GM19467 (cell line): Measurements from ENCODE around the gene ERGIC2.
"Not testable (repeated sequence)": the region's sequence is repeated elsewhere in the genome, so short reads cannot be mapped to it uniquely, and the experiment has no call there.

Experiments
- ATAC-seq: cut with Tn5 transposase; IDR thresholded peaks from one replicate; pipeline ENCODE4 v1.9.1; 2021; ENCODE audit warnings: mild to moderate bottlenecking, moderate library complexity; ENCODE audit not compliant: unreplicated experiment

Gene ERGIC2

DNA sequence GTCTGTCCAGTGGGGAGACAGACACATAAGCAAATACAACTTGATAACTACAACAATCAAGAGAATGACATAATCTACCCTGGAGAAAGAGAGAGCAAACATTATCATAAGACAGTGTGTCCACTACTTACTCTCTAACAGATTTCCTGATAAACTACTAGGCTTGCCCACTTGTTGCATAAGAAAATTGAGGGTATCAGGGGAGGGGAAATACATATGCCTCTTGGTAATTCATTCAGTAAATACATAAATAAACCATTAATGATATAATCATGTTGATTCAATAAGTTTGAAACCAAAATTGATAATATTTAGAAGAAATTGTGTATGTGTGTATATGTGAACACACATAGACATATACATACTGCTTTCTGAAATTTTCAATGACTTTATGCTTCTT, 76.6 kb downstream of the ERGIC2 start:
- no peak for ATAC-seq

DNA sequence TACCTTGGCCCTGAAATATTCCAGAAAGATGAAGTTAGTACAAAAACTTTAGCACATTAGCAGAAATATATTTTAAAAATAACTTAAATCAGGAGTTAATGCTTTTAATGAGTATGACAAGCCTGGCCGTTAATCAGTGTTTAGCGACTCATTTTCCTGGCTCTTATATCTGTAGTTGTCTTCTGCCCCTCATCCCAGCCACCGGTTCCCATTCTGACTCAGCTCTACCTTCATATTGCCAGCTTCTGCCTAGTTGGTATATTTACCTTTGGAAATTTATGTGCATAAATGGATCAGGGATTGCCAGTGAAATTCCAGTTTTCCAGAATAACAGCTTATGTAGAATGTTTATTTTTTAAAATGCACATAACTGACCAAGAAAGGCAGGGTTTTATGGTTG, 79.9 kb downstream of the ERGIC2 start:
- ATAC-seq: no peak

DNA sequence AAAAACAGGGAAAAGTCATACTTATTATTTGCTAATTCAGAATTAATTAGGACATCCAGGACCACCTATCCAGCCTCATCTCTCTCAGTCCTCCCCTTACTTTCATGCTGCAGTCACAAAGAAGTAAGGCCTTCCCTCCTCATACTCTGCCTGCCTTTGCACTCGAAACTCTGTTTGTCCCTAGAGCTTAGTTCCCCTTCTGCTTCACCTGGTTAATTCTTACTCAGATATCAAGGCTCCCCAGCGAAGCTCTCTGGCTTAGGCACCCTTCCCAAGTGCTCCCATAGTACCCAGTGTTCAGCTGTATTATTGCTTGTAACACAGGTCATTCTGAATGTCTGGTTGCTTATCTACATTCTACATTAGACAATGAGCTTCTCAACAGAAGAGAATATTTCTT, 81.3 kb downstream of the ERGIC2 start:
- ATAC-seq: no peak

DNA sequence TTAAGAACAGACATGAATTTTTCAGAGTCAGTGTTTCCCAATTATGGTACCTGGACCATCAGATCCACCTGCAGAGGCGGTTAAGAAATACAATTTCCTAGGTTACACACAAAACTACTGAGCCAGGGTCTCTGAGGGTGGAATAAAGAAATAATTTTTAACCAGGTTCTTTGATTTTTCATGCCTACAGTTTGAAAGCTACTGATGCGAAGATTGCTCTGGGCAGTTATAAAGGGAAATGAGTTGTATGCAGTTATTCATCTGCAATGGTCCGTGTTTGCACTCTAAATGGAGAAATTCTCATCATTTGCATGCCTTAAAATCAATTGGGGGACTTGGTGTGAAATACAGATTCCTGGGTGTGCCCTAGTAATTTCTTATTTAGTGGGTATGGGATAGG, 89.7 kb downstream of the ERGIC2 start:
- ATAC-seq: no peak

DNA sequence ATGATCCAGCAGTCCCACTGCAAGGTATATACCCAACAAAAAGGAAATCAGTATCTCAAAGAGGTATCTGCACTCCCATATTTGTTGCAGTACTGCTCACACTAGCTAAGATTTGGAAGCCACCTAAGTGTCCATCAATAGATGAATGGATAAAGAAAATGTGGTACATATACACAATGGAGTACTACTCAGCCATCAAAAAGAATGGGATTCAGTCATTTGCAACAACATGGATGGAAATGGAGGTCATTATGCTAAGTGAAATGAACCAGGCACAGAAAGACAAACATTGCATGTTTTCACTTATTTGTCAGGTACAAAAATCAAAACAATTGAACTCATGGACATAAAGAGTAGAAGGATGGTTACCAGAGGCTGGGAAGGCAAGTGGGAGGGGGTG, 90.5 kb downstream of the ERGIC2 start:
- ATAC-seq: not testable (repeated sequence)

DNA sequence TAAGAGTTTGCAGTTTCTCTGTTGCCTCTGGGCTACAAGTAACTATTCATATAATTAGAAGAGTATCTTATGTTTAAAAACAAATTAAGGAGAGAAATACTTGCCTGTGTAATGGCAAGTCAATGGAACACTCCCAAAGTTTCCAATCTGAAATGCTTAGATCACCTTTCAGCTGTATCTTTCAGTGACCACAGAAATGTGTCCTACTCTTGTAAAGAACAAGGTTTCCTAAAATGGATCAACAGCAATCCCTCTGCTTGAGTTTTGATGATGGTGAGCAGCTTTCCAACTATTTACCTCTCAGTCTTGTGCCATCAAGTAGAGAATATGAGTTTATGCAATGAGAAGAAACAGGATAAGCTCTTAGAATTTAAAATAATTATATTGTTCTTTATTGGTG, 92.9 kb downstream of the ERGIC2 start:
- ATAC-seq: no peak

DNA sequence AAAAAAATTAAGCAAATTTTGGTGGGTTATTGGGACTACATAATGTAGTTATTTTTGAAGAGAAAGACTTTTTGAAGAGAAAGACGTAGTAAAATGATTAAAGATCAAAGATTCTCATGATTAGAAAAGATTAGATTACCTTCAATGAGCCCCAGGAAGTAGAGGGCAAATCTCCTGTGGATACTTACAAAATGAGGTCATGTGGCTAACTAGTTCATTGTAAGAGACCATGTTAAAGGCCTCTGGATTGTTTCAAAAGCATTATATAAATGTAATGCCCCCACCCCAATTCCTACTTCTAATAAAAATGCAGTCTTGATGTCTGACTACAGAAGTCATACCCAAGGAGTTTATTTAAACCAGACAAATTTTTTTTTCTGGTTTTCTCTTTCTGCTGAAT, 93.3 kb downstream of the ERGIC2 start:
- no peak for ATAC-seq
